HEK293 (cell line): ENCODE data around the gene PRKACG.
"Not testable (repeated sequence)": the region's sequence is repeated elsewhere in the genome, so short reads cannot be mapped to it uniquely, and the experiment has no call there.

Experiments
- CTCF ChIA-PET: fragments of 350-600 bp; formaldehyde crosslinking; extraction: SDS; loops from one replicate; lab custom pipeline; 2021; ENCODE audit warnings: antibody characterized with exemption; lab: Yijun Ruan, JAX
- POLR2A ChIA-PET: fragments of 300-600 bp; formaldehyde crosslinking; extraction: SDS; loops from one replicate; lab custom pipeline; 2020; ENCODE audit warnings: antibody characterized with exemption, inconsistent platforms; lab: Yijun Ruan, JAX
- H3K27ac ChIP-seq: fragments of 200-500 bp; sonication (Bioruptor generic); 2 replicates; pipeline ENCODE4 v1.5.1; 2014; ENCODE audit warnings: low read depth, low read length, control low read depth, inconsistent platforms; ENCODE audit errors: extremely low read depth
- H3K36me3 ChIP-seq, 2 experiments: fragments of 200-500 bp in 1 of 2; sonication (Bioruptor generic) in 1 of 2; 1 replicate in 1 of 2; 2 replicates in 1 of 2; pipeline ENCODE4 v1.5.1; 2014 to 2017; ENCODE audit warnings: inconsistent platforms in 2 of 2, low read length in 2 of 2; ENCODE audit not compliant: control insufficient read depth in 2 of 2, insufficient read depth in 1 of 2
- H3K4me1 ChIP-seq: fragments of 200-500 bp; sonication (Bioruptor generic); 2 replicates; pipeline ENCODE4 v1.5.1; 2014; ENCODE audit warnings: mild to moderate bottlenecking, low read length, inconsistent platforms; ENCODE audit not compliant: control insufficient read depth, insufficient read depth
- H3K4me3 ChIP-seq: 2 replicates; pipeline ENCODE4 v1.5.1; 2011; ENCODE audit warnings: low read depth, mild to moderate bottlenecking, control low read depth, low read length, moderate library complexity
- H3K9me3 ChIP-seq: fragments of 200-500 bp; sonication (Bioruptor generic); 2 replicates; pipeline ENCODE4 v1.5.1; 2014; ENCODE audit warnings: low read depth, low read length, inconsistent platforms; ENCODE audit not compliant: control insufficient read depth, insufficient read depth
- KLF9 ChIP-seq: fragments of 450-650 bp; formaldehyde crosslinking; IDR thresholded peaks from 2 replicates; pipeline ENCODE4 v1.5.1; 2016; ENCODE audit warnings: missing biosample characterization, missing genetic modification characterization, low read depth
- ZEB2 ChIP-seq: fragments of 450-650 bp; formaldehyde crosslinking; IDR thresholded peaks from 2 replicates; pipeline ENCODE4 v1.5.1; 2016; ENCODE audit warnings: missing biosample characterization, missing genetic modification characterization
- ZNF239 ChIP-seq: fragments of 450-650 bp; formaldehyde crosslinking; IDR thresholded peaks from 2 replicates; pipeline ENCODE4 v1.5.1; 2016; ENCODE audit warnings: missing biosample characterization, missing genetic modification characterization
- ZNF510 ChIP-seq: fragments of 450-650 bp; formaldehyde crosslinking; IDR thresholded peaks from 2 replicates; pipeline ENCODE4 v1.5.1; 2018; ENCODE audit warnings: mild to moderate bottlenecking, missing genetic modification characterization, missing biosample characterization; ENCODE audit not compliant: insufficient replicate concordance
- ZNF521 ChIP-seq: fragments of 450-650 bp; formaldehyde crosslinking; IDR thresholded peaks from 2 replicates; pipeline ENCODE4 v1.5.1; 2017; ENCODE audit warnings: missing biosample characterization, mild to moderate bottlenecking, missing genetic modification characterization
- ZNF555 ChIP-seq: fragments of 450-650 bp; formaldehyde crosslinking; conservative IDR thresholded peaks from 2 replicates; pipeline ENCODE4 v1.5.1; 2017; ENCODE audit warnings: missing biosample characterization, mild to moderate bottlenecking, missing genetic modification characterization, inconsistent platforms
- ZNF660 ChIP-seq: fragments of 450-650 bp; IDR thresholded peaks from 2 replicates; pipeline ENCODE4 v1.5.1; 2018; ENCODE audit warnings: missing biosample characterization, mild to moderate bottlenecking, missing genetic modification characterization
- ZNF670 ChIP-seq: fragments of 450-650 bp; formaldehyde crosslinking; IDR thresholded peaks from 2 replicates; pipeline ENCODE4 v1.5.1; 2016; ENCODE audit warnings: missing biosample characterization, missing genetic modification characterization, low read depth
- ZNF791 ChIP-seq: fragments of 450-650 bp; formaldehyde crosslinking; IDR thresholded peaks from 2 replicates; pipeline ENCODE4 v1.5.1; 2016; ENCODE audit warnings: missing biosample characterization, missing genetic modification characterization
- ZNF843 ChIP-seq: fragments of 450-650 bp; formaldehyde crosslinking; IDR thresholded peaks from 2 replicates; pipeline ENCODE4 v1.5.1; 2016; ENCODE audit warnings: missing biosample characterization, missing genetic modification characterization
- TF ChIP-seq, protein P1 (sequence below): fragments of 450-650 bp; formaldehyde crosslinking; conservative IDR thresholded peaks from 2 replicates; pipeline ENCODE4 v1.5.1; 2016; ENCODE audit warnings: low read depth, missing biosample characterization, missing genetic modification characterization
- TF ChIP-seq, protein P2 (sequence below): fragments of 450-650 bp; formaldehyde crosslinking; IDR thresholded peaks from 2 replicates; pipeline ENCODE4 v1.5.1; 2016; ENCODE audit warnings: missing biosample characterization, missing genetic modification characterization, borderline replicate concordance
- TF ChIP-seq, protein P3 (sequence below): IDR thresholded peaks from 2 replicates; pipeline ENCODE4 v1.6.1; 2011; ENCODE audit warnings: mild to moderate bottlenecking, low read depth, low read length, borderline replicate concordance
- TF ChIP-seq, protein P4 (sequence below): fragments of 450-650 bp; formaldehyde crosslinking; IDR thresholded peaks from 2 replicates; pipeline ENCODE4 v1.5.1; 2017; ENCODE audit warnings: missing biosample characterization, missing genetic modification characterization

The PRKACG gene

DNA sequence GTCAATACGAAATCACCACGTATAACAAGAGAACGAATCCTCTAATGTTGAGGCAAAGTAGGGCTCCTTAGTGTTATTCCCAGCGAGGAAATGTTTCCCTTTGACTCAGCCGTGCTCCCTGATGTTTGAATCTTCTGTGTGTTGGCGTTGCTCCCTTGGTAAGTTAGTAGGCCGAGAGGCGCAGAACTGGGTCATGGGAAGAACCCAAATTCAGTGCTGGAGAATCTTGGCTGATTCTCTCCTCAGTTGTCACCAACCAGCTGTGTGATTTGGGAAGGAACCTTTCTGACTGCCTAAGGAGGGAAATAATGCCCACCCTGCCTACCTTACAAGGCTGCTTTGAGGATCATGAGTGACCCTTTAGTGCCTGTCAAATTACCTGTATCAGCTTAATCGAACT lies 22.5 kb downstream of the PRKACG start:
- H3K27ac ChIP-seq, result no peak overlapping the region
- H3K4me3 ChIP-seq, result no peak overlapping the region
- ChIA-PET POLR2A (no interaction called here), CTCF (interaction anchor here (0.6 to 1.9 kb wide), 2 partner anchors 8 to 44 kb away, joined by 3 to 5 read pairs; no protein-coding TSS in a partner anchor)
- H3K36me3 ChIP-seq, result no peaks in the 10 kb centered on the region
- H3K4me1 ChIP-seq, result no peaks in the 10 kb centered on the region
- TF ChIP-seq ZNF660 (tag by site-specific recombination) (no peak), ZNF555 (tag by site-specific recombination) (no peak), ZNF510 (tag by site-specific recombination) (no peak), ZNF791 (tag by site-specific recombination) (no peak)
- TF ChIP-seq, protein P1, sequence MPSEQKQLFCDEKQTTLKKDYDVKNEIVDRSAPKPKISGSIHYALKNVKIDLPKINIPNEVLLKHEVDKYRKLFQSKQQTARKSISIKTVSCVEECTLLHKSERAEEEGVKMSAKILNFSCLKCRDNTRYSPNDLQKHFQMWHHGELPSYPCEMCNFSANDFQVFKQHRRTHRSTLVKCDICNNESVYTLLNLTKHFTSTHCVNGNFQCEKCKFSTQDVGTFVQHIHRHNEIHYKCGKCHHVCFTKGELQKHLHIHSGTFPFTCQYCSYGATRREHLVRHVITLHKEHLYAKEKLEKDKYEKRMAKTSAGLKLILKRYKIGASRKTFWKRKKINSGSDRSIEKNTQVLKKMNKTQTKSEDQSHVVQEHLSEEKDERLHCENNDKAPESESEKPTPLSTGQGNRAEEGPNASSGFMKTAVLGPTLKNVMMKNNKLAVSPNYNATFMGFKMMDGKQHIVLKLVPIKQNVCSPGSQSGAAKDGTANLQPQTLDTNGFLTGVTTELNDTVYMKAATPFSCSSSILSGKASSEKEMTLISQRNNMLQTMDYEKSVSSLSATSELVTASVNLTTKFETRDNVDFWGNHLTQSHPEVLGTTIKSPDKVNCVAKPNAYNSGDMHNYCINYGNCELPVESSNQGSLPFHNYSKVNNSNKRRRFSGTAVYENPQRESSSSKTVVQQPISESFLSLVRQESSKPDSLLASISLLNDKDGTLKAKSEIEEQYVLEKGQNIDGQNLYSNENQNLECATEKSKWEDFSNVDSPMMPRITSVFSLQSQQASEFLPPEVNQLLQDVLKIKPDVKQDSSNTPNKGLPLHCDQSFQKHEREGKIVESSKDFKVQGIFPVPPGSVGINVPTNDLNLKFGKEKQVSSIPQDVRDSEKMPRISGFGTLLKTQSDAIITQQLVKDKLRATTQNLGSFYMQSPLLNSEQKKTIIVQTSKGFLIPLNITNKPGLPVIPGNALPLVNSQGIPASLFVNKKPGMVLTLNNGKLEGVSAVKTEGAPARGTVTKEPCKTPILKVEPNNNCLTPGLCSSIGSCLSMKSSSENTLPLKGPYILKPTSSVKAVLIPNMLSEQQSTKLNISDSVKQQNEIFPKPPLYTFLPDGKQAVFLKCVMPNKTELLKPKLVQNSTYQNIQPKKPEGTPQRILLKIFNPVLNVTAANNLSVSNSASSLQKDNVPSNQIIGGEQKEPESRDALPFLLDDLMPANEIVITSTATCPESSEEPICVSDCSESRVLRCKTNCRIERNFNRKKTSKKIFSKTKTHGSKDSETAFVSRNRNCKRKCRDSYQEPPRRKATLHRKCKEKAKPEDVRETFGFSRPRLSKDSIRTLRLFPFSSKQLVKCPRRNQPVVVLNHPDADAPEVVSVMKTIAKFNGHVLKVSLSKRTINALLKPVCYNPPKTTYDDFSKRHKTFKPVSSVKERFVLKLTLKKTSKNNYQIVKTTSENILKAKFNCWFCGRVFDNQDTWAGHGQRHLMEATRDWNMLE (tag by site-specific recombination), result no peak
- H3K9me3 ChIP-seq, result no peaks in the 10 kb centered on the region

DNA sequence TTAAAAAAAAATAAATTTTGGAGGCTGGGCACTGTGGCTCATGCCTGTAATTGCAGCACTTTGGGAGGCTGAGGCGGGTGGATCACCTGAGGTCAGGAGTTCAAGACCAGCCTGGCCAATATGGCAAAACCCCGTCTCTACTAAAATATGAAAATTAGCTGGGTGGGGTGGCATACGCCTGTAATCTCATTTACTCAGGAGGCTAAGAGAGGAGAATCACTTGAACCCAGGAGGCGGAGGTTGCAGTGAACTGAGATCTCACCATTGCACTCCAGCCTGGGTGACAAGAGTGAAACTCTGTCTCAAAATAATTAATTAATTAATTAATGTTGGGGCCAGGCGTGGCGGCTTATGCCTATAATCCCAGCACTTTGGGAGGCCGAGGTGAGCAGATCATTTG lies 27.0 kb downstream of the PRKACG start:
- H3K27ac ChIP-seq, H3K4me1 ChIP-seq, H3K9me3 ChIP-seq, POLR2A ChIA-PET, H3K36me3 ChIP-seq, H3K4me3 ChIP-seq, CTCF ChIA-PET: not testable (repeated sequence)

DNA sequence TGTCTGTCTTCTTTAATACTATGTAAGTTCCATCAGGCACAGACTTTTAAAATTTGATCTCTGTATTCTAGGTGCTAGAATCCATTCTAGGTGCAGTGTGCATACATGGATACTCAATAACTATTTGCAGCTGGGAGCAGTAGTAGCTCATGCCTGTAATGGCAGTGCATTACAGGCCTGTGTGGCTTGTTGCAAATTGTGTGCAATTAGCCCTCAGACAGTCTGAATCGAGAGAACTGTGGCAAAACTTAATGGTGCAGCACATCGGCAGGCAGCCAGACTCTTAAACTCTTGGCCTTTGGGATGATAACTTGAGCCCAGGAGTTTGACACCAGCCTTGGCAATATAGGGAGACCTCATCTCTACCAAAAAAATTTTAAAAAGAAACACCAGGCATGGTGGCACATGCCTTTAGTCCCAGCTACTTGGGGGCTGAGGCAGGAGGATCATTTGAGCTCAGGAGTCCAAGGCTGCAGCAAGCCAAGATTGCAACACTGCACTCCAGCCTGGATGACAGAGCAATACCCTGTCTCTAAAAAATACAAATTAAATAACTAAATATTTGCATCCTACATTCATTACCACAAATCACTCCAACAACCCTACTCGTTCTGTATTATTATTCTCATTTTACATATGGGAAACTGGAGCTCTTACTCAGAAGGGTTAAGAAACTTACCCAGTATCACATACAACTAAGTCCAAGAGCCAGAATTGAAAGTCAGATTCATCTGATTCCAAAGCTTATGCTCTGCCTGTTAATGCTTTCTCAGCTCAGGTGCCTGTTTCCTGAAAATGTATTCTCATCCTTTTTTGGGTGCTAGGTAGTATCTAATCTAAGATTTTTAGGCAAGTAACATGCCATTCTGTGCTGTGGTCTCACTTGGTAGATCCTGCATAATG lies 30.1 kb downstream of the PRKACG start:
- ChIA-PET CTCF (interaction anchor here (1.6 kb wide), 1 partner anchor 16 kb away, joined by 4 read pairs; no protein-coding TSS in a partner anchor), POLR2A (interaction anchor here (0.8 kb wide), 1 partner anchor 14 kb away, joined by 3 read pairs; no protein-coding TSS in a partner anchor)
- Histone ChIP-seq H3K27ac (no peak overlapping the region), H3K9me3 (no peaks in the 10 kb centered on the region), H3K4me3 (no peak overlapping the region)
- TF ChIP-seq ZNF670 (no peak), ZNF239 (tag by site-specific recombination) (no peak), ZNF843 (tag by site-specific recombination) (no peak), ZEB2 (tag by site-specific recombination) (no peak), ZNF521 (tag by site-specific recombination) (no peak), KLF9 (tag by site-specific recombination) (no peak), ZNF510 (tag by site-specific recombination) (no peak)
- TF ChIP-seq, protein P2, sequence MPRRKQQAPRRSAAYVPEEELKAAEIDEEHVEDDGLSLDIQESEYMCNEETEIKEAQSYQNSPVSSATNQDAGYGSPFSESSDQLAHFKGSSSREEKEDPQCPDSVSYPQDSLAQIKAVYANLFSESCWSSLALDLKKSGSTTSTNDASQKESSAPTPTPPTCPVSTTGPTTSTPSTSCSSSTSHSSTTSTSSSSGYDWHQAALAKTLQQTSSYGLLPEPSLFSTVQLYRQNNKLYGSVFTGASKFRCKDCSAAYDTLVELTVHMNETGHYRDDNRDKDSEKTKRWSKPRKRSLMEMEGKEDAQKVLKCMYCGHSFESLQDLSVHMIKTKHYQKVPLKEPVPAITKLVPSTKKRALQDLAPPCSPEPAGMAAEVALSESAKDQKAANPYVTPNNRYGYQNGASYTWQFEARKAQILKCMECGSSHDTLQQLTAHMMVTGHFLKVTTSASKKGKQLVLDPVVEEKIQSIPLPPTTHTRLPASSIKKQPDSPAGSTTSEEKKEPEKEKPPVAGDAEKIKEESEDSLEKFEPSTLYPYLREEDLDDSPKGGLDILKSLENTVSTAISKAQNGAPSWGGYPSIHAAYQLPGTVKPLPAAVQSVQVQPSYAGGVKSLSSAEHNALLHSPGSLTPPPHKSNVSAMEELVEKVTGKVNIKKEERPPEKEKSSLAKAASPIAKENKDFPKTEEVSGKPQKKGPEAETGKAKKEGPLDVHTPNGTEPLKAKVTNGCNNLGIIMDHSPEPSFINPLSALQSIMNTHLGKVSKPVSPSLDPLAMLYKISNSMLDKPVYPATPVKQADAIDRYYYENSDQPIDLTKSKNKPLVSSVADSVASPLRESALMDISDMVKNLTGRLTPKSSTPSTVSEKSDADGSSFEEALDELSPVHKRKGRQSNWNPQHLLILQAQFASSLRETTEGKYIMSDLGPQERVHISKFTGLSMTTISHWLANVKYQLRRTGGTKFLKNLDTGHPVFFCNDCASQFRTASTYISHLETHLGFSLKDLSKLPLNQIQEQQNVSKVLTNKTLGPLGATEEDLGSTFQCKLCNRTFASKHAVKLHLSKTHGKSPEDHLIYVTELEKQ (tag by site-specific recombination), result no peak
- TF ChIP-seq, protein P3, sequence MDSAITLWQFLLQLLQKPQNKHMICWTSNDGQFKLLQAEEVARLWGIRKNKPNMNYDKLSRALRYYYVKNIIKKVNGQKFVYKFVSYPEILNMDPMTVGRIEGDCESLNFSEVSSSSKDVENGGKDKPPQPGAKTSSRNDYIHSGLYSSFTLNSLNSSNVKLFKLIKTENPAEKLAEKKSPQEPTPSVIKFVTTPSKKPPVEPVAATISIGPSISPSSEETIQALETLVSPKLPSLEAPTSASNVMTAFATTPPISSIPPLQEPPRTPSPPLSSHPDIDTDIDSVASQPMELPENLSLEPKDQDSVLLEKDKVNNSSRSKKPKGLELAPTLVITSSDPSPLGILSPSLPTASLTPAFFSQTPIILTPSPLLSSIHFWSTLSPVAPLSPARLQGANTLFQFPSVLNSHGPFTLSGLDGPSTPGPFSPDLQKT, result no peak
- TF ChIP-seq, protein P4, sequence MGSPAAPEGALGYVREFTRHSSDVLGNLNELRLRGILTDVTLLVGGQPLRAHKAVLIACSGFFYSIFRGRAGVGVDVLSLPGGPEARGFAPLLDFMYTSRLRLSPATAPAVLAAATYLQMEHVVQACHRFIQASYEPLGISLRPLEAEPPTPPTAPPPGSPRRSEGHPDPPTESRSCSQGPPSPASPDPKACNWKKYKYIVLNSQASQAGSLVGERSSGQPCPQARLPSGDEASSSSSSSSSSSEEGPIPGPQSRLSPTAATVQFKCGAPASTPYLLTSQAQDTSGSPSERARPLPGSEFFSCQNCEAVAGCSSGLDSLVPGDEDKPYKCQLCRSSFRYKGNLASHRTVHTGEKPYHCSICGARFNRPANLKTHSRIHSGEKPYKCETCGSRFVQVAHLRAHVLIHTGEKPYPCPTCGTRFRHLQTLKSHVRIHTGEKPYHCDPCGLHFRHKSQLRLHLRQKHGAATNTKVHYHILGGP (tag by site-specific recombination), result no peak
- TF ChIP-seq, all 188 proteins: peak for 0
- peaks cover 4% of the 10 kb centered on the region for H3K4me1 ChIP-seq
- no peaks in the 10 kb centered on the region for H3K36me3 ChIP-seq
